GM12874 (cell line): ENCODE data around the gene EPB42.

Experiments used
- CTCF ChIP-seq: IDR thresholded peaks from 2 replicates; pipeline ENCODE4 v1.5.1; 2011; ENCODE audit warnings: low read depth, mild to moderate bottlenecking, control low read depth, low read length, moderate library complexity; ENCODE audit not compliant: insufficient read depth

EPB42 gene

GRCh38 chr15:43249699-43250203, 28.9 kb upstream of the EPB42 start:
- no peak for TF ChIP-seq CTCF

- no peak for TF ChIP-seq CTCF
These were observed 28.4 kb upstream of the EPB42 start for GRCh38 chr15:43249236-43249635.

- no peak for TF ChIP-seq CTCF
These were observed 25.5 kb upstream of the EPB42 start for GRCh38 chr15:43246261-43246774.

GRCh38 chr15:43244092-43244491, 23.3 kb upstream of the EPB42 start:
- TF ChIP-seq CTCF: no peak

- TF ChIP-seq CTCF: no peak
These were observed 22.3 kb upstream of the EPB42 start for GRCh38 chr15:43243020-43243645.

GRCh38 chr15:43242616-43243015, 21.8 kb upstream of the EPB42 start:
- TF ChIP-seq CTCF: no peak

- TF ChIP-seq CTCF: no peak
These were observed 20.3 kb upstream of the EPB42 start for GRCh38 chr15:43241100-43241499.
